A204.1 (cell line): ENCODE results near the gene SPIN1.

Experiments used
- FAIRE-seq: peaks from 2 replicates; lab custom pipeline; 2012; peaks lifted over from hg19 to GRCh38; lab: Jason Lieb, UNC

SPIN1 gene

GRCh38 chr9:88498880-88499279 is 110.6 kb downstream of the SPIN1 start:
- no peak for FAIRE-seq

GRCh38 chr9:88501086-88501485 is 112.8 kb downstream of the SPIN1 start:
- FAIRE-seq, result no peak

- FAIRE-seq, result no peak
These were observed 114.3 kb downstream of the SPIN1 start for GRCh38 chr9:88502552-88503034.

GRCh38 chr9:88503081-88503844 is 115.0 kb downstream of the SPIN1 start:
- no peak for FAIRE-seq

DNA sequence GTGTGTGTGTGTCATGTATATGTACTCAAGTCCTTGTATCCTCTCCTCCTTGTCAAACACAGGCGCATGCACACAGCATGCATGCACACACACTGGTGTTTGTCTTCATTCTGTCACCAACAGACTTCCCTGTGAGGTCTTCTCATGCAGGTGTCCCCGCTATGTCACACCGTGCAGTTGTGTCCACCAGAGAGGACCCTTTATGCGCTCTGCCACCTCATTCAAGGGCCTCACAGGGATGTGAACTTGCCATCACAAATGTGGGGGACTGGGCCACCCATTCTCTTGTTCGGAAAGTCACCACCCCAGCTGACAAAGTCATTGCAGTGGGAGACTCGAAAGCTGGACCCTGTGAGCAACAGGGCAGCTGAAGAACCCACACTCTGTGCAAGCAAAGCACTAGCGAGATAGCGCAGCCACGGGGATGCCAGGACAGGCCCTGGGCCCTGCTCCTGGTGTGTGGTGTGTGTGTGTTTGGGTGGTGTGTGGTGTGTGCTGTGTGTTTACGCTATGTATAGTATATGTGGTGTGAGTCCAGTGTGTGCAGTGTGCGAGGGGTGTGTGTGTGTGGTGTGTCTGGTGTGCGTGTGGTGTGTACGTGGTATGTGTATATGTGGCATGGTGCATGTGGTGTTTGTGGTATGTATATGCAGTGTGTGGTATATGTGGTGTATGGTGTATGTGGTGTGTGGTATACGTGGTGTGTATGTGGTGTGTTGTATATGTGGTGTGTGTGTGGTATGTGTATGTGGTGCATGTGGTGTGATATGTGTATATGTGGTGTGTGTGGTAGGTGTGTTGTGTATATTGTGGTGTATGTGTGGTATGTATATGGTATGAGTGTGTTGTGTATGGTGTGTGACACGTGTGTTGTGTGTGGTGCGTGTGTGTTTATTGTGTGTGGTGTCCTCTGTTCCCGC is 115.9 kb downstream of the SPIN1 start:
- no peak for FAIRE-seq

- no peak for FAIRE-seq
These were observed 120.1 kb downstream of the SPIN1 start for GRCh38 chr9:88508326-88508725.

DNA sequence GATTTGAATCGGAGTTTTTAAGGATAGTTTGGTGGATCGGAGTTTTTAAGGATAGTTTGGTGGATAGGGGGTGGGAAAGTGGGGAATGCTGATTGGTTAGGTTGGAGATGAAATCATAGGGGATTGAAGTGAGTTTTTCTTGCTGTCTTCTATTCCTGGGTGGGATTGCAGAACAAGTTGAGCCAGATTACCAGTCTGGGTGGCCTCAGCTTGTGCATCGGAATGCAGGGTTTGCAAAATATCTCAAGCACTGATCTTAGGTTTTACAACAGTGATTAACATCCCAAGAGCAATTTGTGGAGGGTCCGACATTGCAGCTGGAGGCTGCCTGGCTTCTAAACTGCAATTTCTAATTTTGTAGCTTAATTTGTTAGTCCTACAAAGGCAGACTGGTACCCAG is 123.7 kb downstream of the SPIN1 start:
- no peak for FAIRE-seq

DNA sequence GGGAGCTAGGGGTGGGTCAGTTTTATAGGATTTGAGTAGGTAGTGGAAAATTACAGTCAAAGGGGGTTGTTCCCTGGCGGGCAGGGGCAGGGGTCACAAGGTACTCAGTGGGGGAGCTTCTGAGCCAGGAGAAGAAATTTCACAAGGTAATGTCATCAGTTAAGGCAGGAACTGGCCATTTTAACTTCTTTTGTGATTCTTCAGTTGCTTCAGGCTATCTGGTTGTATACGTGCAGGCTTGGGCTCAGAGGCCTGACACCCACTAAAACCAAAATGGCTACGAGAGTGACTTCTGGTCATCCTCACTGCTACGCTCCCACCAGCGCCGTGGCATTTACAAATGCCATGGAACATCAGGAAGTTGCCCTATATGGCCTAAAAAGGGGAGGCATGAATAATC is 126.0 kb downstream of the SPIN1 start:
- no peak for FAIRE-seq

DNA sequence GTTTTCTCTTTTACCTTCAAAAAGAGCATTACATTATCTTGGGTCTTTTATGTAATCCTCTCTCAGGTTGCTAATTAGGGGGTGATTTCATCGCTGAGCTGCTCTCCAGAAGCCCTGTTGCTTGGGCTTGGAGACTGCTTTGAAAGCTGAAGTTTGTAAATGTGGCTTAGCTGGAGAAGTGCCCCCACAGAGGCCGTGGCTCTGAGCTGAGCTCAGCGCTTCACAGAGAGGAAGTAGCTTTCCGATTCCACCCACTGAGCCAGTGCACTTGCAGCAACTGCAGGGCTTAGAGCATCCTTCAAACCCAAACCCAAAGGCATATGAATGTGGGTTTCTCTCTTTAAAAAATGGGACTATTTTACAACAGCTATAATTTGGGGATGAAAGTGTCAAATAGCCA is 133.1 kb downstream of the SPIN1 start:
- no peak for FAIRE-seq

DNA sequence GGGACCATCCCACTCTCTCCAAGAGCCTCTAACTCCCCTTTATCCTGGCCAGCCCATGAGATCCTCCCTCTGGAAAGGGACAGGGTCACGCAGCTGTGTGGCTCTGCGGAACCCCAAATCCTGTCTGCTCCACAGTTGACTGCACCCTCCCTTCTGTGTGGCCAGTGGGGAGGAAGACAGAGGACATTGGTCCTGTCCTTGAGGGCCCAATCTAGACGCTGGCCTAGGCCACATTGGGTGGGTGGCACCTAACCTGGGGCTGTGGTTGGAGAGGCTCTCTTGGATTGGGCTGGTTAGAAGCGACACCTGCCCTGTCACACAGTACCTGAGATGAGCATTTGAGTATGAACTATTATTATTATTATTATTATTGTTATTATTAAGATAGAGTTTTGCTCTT is 134.1 kb downstream of the SPIN1 start:
- FAIRE-seq, result no peak

- no peak for FAIRE-seq
These were observed 134.8 kb downstream of the SPIN1 start for GRCh38 chr9:88523056-88523455.

- FAIRE-seq, result no peak
These were observed 136.7 kb downstream of the SPIN1 start for GRCh38 chr9:88524911-88525310.

DNA sequence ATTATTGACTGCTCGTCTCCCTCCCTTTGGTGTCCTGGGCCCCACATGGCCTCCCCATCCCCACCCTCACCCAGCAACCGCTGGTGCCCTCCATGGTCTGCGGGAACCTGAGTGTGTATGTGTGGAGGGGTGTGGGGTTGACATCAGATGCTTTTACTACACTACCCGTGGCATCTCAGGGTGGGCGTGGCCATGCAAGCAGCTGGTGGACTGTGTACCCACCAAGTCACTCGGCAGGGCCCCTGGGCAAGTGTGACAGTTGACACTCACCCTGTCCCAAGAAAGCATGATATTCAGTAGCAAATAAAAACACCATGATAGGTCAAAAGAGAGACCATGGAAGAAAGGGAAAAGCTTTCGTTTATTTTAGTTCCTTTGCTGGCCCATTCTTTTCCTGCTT is 139.4 kb downstream of the SPIN1 start:
- no peak for FAIRE-seq
